Measurements from ENCODE around the gene AFTPH.

DNA sequence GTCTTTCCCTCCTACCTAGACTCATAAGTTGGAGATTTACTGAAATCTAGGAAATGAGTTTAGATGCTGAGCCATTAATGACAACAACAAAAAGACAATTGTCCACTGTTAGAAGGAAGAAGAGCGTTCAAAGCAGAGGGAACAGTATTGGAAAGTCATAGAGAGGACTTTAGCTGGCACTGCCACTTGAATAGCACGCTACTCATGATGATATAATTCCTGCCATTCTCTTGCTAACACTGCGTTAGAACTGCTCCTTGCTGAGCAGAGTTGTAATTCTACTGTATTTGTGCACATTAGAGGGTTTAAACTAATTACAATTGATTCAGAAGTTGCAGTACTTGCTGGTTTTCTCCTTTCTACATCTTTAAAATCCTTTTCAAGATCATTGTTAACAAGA is 9.0 kb upstream of the AFTPH start:
- TF ChIP-seq, protein P1, sequence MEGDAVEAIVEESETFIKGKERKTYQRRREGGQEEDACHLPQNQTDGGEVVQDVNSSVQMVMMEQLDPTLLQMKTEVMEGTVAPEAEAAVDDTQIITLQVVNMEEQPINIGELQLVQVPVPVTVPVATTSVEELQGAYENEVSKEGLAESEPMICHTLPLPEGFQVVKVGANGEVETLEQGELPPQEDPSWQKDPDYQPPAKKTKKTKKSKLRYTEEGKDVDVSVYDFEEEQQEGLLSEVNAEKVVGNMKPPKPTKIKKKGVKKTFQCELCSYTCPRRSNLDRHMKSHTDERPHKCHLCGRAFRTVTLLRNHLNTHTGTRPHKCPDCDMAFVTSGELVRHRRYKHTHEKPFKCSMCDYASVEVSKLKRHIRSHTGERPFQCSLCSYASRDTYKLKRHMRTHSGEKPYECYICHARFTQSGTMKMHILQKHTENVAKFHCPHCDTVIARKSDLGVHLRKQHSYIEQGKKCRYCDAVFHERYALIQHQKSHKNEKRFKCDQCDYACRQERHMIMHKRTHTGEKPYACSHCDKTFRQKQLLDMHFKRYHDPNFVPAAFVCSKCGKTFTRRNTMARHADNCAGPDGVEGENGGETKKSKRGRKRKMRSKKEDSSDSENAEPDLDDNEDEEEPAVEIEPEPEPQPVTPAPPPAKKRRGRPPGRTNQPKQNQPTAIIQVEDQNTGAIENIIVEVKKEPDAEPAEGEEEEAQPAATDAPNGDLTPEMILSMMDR (IDR thresholded peaks at IDR 0.05): no peak
- no peak for TF ChIP-seq POLR2A (IDR thresholded peaks at IDR 0.05)

Measured in testis (tissue), 2 donors.